ENCODE measurements around the gene TARP.
"Not testable (repeated sequence)": the region's sequence is repeated elsewhere in the genome, so short reads cannot be mapped to it uniquely, and the experiment has no call there.

The TARP gene

GRCh38 chr7:38274486-38274885 is 1.1 kb upstream of the TARP start:
- no peak overlapping the region for H3K27ac ChIP-seq (ENCODE audit: low read length)
- H3K27ac Mint-ChIP-seq, result no peak overlapping the region
- no peaks in the 10 kb centered on the region for H3K36me3 ChIP-seq (ENCODE audit: control insufficient read depth in 2 of 2, extremely low read depth in 1 of 2, insufficient read depth in 1 of 2, low read length in 1 of 2)
- ATAC-seq (replicated peaks in 1 of 4) (no peak), DNase-seq (peak in 1 of 35 experiments; percentile 11)
- H3K9me3 ChIP-seq, result no peaks in the 10 kb centered on the region
- H3K27me3 ChIP-seq (replicated peaks in 1 of 2; ENCODE audit: control insufficient read depth in 2 of 2, extremely low read depth in 1 of 2, insufficient read depth in 2 of 2, low read length in 1 of 2), result no peaks in the 10 kb centered on the region
- ChIA-PET CTCF (interaction anchor here (0.6 to 2.2 kb wide), 4 partner anchors 44 to 96 kb away, joined by 3 to 18 read pairs (median 3); no protein-coding TSS in a partner anchor), POLR2A (no interaction called here)
- no peaks in the 10 kb centered on the region for H3K4me1 ChIP-seq (ENCODE audit: control insufficient read depth in 1 of 2, extremely low read depth in 1 of 2, insufficient read depth in 2 of 2, low read length in 2 of 2)
- H3K36me3 Mint-ChIP-seq, result no peaks in the 10 kb centered on the region
- peak overlapping the region; percentile 19 to 72 (median 53) for H3K4me3 Mint-ChIP-seq
- H3K9me3 Mint-ChIP-seq, result no peaks in the 10 kb centered on the region
- peak overlapping the region in 1 of 2 donors; percentile 38 for H3K4me3 ChIP-seq (ENCODE audit: control insufficient read depth in 1 of 2, extremely low read depth in 1 of 2, low read length in 1 of 2)
- no CpG with 5 or more reads among the region's 4 CpGs for whole genome bisulfite sequencing (ENCODE audit: insufficient coverage)
- H3K27me3 Mint-ChIP-seq, result no peaks in the 10 kb centered on the region
- H3K4me1 Mint-ChIP-seq, result no peaks in the 10 kb centered on the region

- H3K27ac ChIP-seq (ENCODE audit: low read length), result not testable (repeated sequence)
Observed at GRCh38 chr7:38270405-38270804, 3.0 kb downstream of the TARP start.

GRCh38 chr7:38269704-38270346 is 3.6 kb downstream of the TARP start:
- H3K4me1 Mint-ChIP-seq; H3K9me3 Mint-ChIP-seq; H3K4me3 ChIP-seq (ENCODE audit: control insufficient read depth in 1 of 2, extremely low read depth in 1 of 2, low read length in 1 of 2); DNase-seq; H3K4me1 ChIP-seq (ENCODE audit: control insufficient read depth in 1 of 2, extremely low read depth in 1 of 2, insufficient read depth in 2 of 2, low read length in 2 of 2); H3K9me3 ChIP-seq; H3K27me3 ChIP-seq (replicated peaks in 1 of 2; ENCODE audit: control insufficient read depth in 2 of 2, extremely low read depth in 1 of 2, insufficient read depth in 2 of 2, low read length in 1 of 2); ATAC-seq (replicated peaks in 1 of 4); H3K36me3 ChIP-seq (ENCODE audit: control insufficient read depth in 2 of 2, extremely low read depth in 1 of 2, insufficient read depth in 1 of 2, low read length in 1 of 2); POLR2A ChIA-PET; H3K36me3 Mint-ChIP-seq; H3K27ac Mint-ChIP-seq; H3K27me3 Mint-ChIP-seq; H3K27ac ChIP-seq (ENCODE audit: low read length): not testable (repeated sequence)
- CTCF ChIA-PET, result interaction anchor here in 1 of 2 donors (1.2 kb wide), 1 partner anchor 14 kb away, joined by 3 read pairs; no protein-coding TSS in a partner anchor
- peak overlapping the region in 1 of 3 donors; percentile 73 for H3K4me3 Mint-ChIP-seq
- no CpG with 5 or more reads among the region's 4 CpGs for WGBS (ENCODE audit: insufficient coverage)

More at GRCh38 chr7:38270405-38270804, 3.0 kb downstream of the TARP start:
- H3K4me1 Mint-ChIP-seq; DNase-seq; H3K36me3 ChIP-seq (ENCODE audit: control insufficient read depth in 2 of 2, extremely low read depth in 1 of 2, insufficient read depth in 1 of 2, low read length in 1 of 2); H3K27me3 Mint-ChIP-seq; ATAC-seq (replicated peaks in 1 of 4); H3K9me3 Mint-ChIP-seq; H3K9me3 ChIP-seq; H3K36me3 Mint-ChIP-seq; H3K4me3 Mint-ChIP-seq; H3K27ac Mint-ChIP-seq; H3K4me1 ChIP-seq (ENCODE audit: control insufficient read depth in 1 of 2, extremely low read depth in 1 of 2, insufficient read depth in 2 of 2, low read length in 2 of 2); H3K4me3 ChIP-seq (ENCODE audit: control insufficient read depth in 1 of 2, extremely low read depth in 1 of 2, low read length in 1 of 2); POLR2A ChIA-PET; H3K27me3 ChIP-seq (replicated peaks in 1 of 2; ENCODE audit: control insufficient read depth in 2 of 2, extremely low read depth in 1 of 2, insufficient read depth in 2 of 2, low read length in 1 of 2): not testable (repeated sequence)
- no CpG with 5 or more reads among the region's 2 CpGs for WGBS (ENCODE audit: insufficient coverage)
- CTCF ChIA-PET, result interaction anchor here in 1 of 2 donors (1.2 kb wide), 1 partner anchor 15 kb away, joined by 3 read pairs; no protein-coding TSS in a partner anchor

GRCh38 chr7:38265958-38266357 is 7.5 kb downstream of the TARP start:
- H3K27ac ChIP-seq (ENCODE audit: low read length); ATAC-seq (replicated peaks in 1 of 4); POLR2A ChIA-PET; H3K27me3 Mint-ChIP-seq; H3K4me1 ChIP-seq (ENCODE audit: control insufficient read depth in 1 of 2, extremely low read depth in 1 of 2, insufficient read depth in 2 of 2, low read length in 2 of 2); DNase-seq; H3K27me3 ChIP-seq (replicated peaks in 1 of 2; ENCODE audit: control insufficient read depth in 2 of 2, extremely low read depth in 1 of 2, insufficient read depth in 2 of 2, low read length in 1 of 2); H3K9me3 Mint-ChIP-seq; H3K9me3 ChIP-seq; H3K36me3 ChIP-seq (ENCODE audit: control insufficient read depth in 2 of 2, extremely low read depth in 1 of 2, insufficient read depth in 1 of 2, low read length in 1 of 2); CTCF ChIA-PET; H3K4me3 ChIP-seq (ENCODE audit: control insufficient read depth in 1 of 2, extremely low read depth in 1 of 2, low read length in 1 of 2); H3K36me3 Mint-ChIP-seq: not testable (repeated sequence)
- no CpG with 5 or more reads among the region's 3 CpGs for WGBS (ENCODE audit: insufficient coverage)
- Mint-ChIP-seq H3K4me3 (peak overlapping the region in 1 of 3 donors; percentile 62), H3K27ac (peak overlapping the region; percentile 65 to 68), H3K4me1 (peaks cover 0 to 17% (median 6%) of the 10 kb centered on the region in 3 donors)

- H3K4me1 ChIP-seq (ENCODE audit: control insufficient read depth in 1 of 2, extremely low read depth in 1 of 2, insufficient read depth in 2 of 2, low read length in 2 of 2); POLR2A ChIA-PET; ATAC-seq (replicated peaks in 1 of 4); H3K27ac ChIP-seq (ENCODE audit: low read length); H3K27me3 ChIP-seq (replicated peaks in 1 of 2; ENCODE audit: control insufficient read depth in 2 of 2, extremely low read depth in 1 of 2, insufficient read depth in 2 of 2, low read length in 1 of 2); H3K36me3 Mint-ChIP-seq; H3K27me3 Mint-ChIP-seq; H3K4me3 ChIP-seq (ENCODE audit: control insufficient read depth in 1 of 2, extremely low read depth in 1 of 2, low read length in 1 of 2); H3K36me3 ChIP-seq (ENCODE audit: control insufficient read depth in 2 of 2, extremely low read depth in 1 of 2, insufficient read depth in 1 of 2, low read length in 1 of 2); DNase-seq; H3K9me3 Mint-ChIP-seq; H3K9me3 ChIP-seq: not testable (repeated sequence)
- H3K27ac Mint-ChIP-seq, result peak overlapping the region; percentile 75 to 76
- CTCF ChIA-PET, result interaction anchor here in 1 of 2 donors (1.7 kb wide), 1 partner anchor 71 kb away, joined by 3 read pairs; no protein-coding TSS in a partner anchor
- H3K4me3 Mint-ChIP-seq, result peak overlapping the region in 2 of 3 donors; percentile 51 to 58
- H3K4me1 Mint-ChIP-seq, result peaks cover 0 to 22% (median 6%) of the 10 kb centered on the region in 3 donors
- WGBS (ENCODE audit: insufficient coverage), result no CpG with 5 or more reads among the region's 1 CpG
Observed at GRCh38 chr7:38264602-38265001, 8.8 kb downstream of the TARP start.

- H3K4me3 Mint-ChIP-seq, result peak overlapping the region in 1 of 3 donors; percentile 28
- H3K36me3 Mint-ChIP-seq; H3K27ac ChIP-seq (ENCODE audit: low read length); H3K27me3 Mint-ChIP-seq; ATAC-seq (replicated peaks in 1 of 4); H3K27me3 ChIP-seq (replicated peaks in 1 of 2; ENCODE audit: control insufficient read depth in 2 of 2, extremely low read depth in 1 of 2, insufficient read depth in 2 of 2, low read length in 1 of 2); H3K9me3 ChIP-seq; H3K4me1 ChIP-seq (ENCODE audit: control insufficient read depth in 1 of 2, extremely low read depth in 1 of 2, insufficient read depth in 2 of 2, low read length in 2 of 2); POLR2A ChIA-PET; H3K4me3 ChIP-seq (ENCODE audit: control insufficient read depth in 1 of 2, extremely low read depth in 1 of 2, low read length in 1 of 2); DNase-seq; H3K36me3 ChIP-seq (ENCODE audit: control insufficient read depth in 2 of 2, extremely low read depth in 1 of 2, insufficient read depth in 1 of 2, low read length in 1 of 2); H3K9me3 Mint-ChIP-seq: not testable (repeated sequence)
- WGBS (ENCODE audit: insufficient coverage), result no CpG with 5 or more reads among the region's 1 CpG
- H3K4me1 Mint-ChIP-seq, result peaks cover 0 to 23% (median 9%) of the 10 kb centered on the region in 3 donors
- CTCF ChIA-PET, result interaction anchor here in 1 of 2 donors (1.0 to 1.6 kb wide), 3 partner anchors 42 to 73 kb away, joined by 3 to 4 read pairs (median 4); no protein-coding TSS in a partner anchor
- peak overlapping the region in 1 of 2 donors; percentile 52 for H3K27ac Mint-ChIP-seq
Observed at GRCh38 chr7:38263274-38263673, 10.2 kb downstream of the TARP start.

Measured in T-cell (primary cell).